VCaP (cell line): ENCODE results near the gene PIGX.
"Not testable (repeated sequence)": the region's sequence is repeated elsewhere in the genome, so short reads cannot be mapped to it uniquely, and the experiment has no call there.

Experiments
- H3K27ac ChIP-seq: fragments of 450-650 bp; 2 replicates; pipeline ENCODE4 v1.5.1; 2017
- CTCF ChIP-seq: fragments of 450-650 bp; conservative IDR thresholded peaks from 2 replicates; pipeline ENCODE4 v1.5.1; 2017; ENCODE audit warnings: mild to moderate bottlenecking, moderate library complexity

Gene PIGX

DNA sequence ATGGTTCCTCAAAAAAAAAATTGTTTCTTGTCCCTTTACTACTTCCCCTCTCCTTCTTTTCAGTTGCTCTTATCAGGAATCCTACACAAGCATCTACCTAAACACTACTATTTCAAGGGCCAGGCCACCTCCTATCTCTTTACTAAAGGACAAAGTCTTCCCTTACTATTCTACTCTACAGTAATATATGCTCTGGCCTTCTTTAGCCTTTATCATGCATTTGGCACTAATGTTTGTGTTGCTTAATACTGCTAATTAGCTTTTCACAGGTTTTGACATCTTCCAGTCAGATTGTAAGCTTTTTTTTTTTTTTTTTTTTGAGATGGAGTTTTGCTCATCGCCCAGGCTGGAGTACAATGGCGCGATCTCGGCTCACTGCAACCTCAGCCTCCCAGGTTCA lies 5.4 kb upstream of the PIGX start:
- no peak overlapping the region for H3K27ac ChIP-seq
- TF ChIP-seq CTCF, result no peak

DNA sequence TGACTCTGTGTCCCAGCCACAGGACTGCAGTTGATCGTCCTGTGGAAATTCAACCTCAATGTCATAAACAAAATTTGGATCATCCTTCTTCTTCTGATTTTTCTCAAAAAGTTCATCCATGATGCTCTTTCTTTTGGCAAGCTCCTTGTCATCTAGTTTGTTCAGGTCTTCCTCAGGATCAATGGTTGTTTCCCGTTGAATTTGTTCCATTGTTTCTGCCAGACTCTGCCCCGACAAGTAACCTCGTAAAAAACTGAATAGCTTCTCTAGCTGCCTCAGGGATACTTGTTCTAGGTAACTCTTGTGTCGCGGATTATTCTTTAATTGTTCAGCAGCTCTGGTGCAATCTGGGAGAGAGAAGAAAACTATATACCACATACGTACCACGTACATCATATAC lies 4.6 kb upstream of the PIGX start:
- TF ChIP-seq CTCF, result no peak
- H3K27ac ChIP-seq, result no peak overlapping the region

GRCh38 chr3:196708467-196708866 lies 3.7 kb upstream of the PIGX start:
- TF ChIP-seq CTCF, result no peak
- H3K27ac ChIP-seq, result no peak overlapping the region

GRCh38 chr3:196712514-196713413 lies 587 bp downstream of the PIGX start:
- peak overlapping the region; percentile 84 for H3K27ac ChIP-seq
- no peak for TF ChIP-seq CTCF

DNA sequence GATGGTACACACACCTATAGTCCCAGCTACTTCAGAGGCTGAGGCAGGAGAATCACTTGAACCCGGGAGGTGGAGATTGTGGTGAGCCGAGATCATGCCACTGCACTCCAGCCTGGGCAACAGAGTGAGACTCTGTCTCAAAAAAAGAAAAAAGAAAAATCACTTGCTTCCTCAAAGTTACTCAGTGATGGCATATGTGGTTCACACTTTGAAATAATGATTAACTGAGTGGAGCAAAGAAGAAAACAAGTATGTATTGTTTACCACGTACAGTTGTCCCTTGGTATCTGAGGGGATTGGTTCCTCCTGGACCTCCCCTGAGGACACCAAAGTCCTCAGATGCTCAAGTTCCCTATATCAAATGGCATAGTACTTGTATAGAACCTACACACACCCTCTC lies 5.0 kb downstream of the PIGX start:
- H3K27ac ChIP-seq, result not testable (repeated sequence)

GRCh38 chr3:196721097-196721496 lies 8.9 kb downstream of the PIGX start:
- no peak for TF ChIP-seq CTCF
- no peak overlapping the region for H3K27ac ChIP-seq

DNA sequence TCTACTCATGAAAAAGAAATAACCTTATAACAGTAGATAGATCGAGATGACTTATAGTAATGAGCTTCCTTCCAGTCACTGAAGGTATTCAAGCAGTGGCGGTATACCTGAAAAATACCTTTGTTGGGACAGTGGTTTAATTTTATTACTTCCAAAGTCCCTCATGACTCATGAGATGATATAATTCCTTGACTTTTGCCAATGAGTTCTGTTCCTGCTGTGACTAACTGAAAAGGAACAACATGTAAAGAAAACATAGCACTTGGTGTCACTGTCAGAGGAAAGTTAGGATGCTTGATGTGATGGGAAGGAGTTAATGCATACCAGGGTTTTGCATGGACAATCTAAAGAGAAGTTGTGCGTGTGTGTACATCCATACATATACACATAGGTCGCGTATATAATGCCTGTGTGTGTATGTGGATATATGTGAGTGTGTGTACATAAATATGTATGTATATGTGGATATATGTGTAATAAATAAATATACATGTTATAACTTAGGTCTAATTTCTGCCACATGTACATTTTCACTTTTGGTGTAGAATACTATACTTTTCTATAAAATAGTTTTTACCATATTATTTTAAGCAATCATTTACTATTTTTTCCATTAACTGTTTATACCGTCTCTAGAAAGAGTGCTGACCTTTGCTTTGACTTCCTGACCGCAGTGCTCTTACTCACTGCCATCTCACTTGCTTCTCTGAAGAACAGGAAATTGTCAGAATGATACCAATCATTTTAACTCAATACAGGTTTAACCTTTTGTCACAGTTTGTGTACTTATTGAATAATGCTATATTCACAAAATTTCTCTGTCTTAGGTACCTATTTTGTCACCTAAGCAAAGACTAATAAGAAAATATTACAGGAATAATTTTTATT lies 14.9 kb downstream of the PIGX start:
- no peak overlapping the region for H3K27ac ChIP-seq
- no peak for TF ChIP-seq CTCF
